NT2/D1 (cell line): ENCODE data around the gene LYRM4.

Experiments
- DNase-seq: peaks from one replicate; pipeline ENCODE4 v3.0.0-alpha.2; 2011; ENCODE audit warnings: low read depth, low spot score
- H3K27me3 ChIP-seq: 2 replicates; pipeline ENCODE4 v1.6.0; 2011; ENCODE audit warnings: mild to moderate bottlenecking; ENCODE audit not compliant: insufficient read length, insufficient read depth
- H3K36me3 ChIP-seq: 2 replicates; pipeline ENCODE4 v1.6.1; 2011; ENCODE audit warnings: mild to moderate bottlenecking, low read length, mixed read lengths; ENCODE audit not compliant: insufficient read depth, insufficient read length
- H3K4me1 ChIP-seq: 2 replicates; pipeline ENCODE4 v1.5.1; 2011; ENCODE audit not compliant: insufficient read depth, insufficient read length
- H3K4me3 ChIP-seq: 2 replicates; pipeline ENCODE4 v1.5.1; 2011; ENCODE audit warnings: low read depth; ENCODE audit not compliant: insufficient read length
- H3K9ac ChIP-seq: 2 replicates; pipeline ENCODE4 v1.6.0; 2011; ENCODE audit warnings: low read depth; ENCODE audit not compliant: insufficient read length
- H3K9me3 ChIP-seq: 2 replicates; pipeline ENCODE4 v1.5.1; 2011; ENCODE audit warnings: mild to moderate bottlenecking, low read length; ENCODE audit not compliant: insufficient read depth
- SUZ12 ChIP-seq: IDR thresholded peaks from 2 replicates; pipeline ENCODE4 v1.6.1; 2011; ENCODE audit not compliant: insufficient read length, insufficient read depth; ENCODE audit errors: extremely low read depth
- YY1 ChIP-seq: IDR thresholded peaks from 2 replicates; pipeline ENCODE4 v1.6.1; 2011; ENCODE audit not compliant: insufficient read length, insufficient read depth
- ZNF274 ChIP-seq: IDR thresholded peaks from 2 replicates; pipeline ENCODE4 v1.6.1; 2011; ENCODE audit warnings: mild to moderate bottlenecking, low read depth, low read length

The LYRM4 gene

DNA sequence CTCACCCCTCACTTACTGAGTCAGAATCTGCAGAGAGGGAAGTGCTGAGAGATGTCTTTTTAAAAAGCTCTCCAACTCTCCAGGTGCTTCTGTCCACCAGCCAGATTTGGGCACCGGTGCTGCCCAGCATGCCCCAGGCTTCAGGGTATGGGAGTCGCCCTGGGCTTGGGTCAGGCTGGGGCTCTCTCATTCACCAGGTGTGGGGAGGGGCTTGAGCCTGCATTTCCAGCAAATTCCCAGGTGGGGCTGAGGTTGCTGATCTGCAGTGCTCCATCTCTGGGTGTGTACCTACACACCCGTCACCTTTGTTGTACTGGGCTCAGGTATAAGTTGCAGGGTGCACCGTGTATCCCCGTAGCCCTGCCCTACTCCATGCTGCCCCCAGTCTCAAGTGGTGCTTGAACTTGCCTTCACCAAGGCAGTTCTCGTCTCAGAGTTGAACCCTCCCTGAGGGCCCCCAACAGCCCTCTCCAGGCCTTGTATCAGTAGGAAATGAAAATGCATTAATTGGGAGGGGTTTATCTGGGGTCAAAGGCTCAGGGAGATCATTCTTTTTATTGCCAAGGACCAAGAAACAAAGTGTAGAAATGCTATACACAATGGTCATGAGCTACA is 152.1 kb downstream of the LYRM4 start:
- no peak for TF ChIP-seq YY1
- no peak for TF ChIP-seq ZNF274
- TF ChIP-seq SUZ12, result no peak
- no peak overlapping the region for H3K4me3 ChIP-seq
- no peaks in the 10 kb centered on the region for H3K27me3 ChIP-seq
- H3K36me3 ChIP-seq, result peaks cover 18% of the 10 kb centered on the region
- DNase-seq, result no peak
- H3K4me1 ChIP-seq, result no peaks in the 10 kb centered on the region
- no peak overlapping the region for H3K9ac ChIP-seq
- no peaks in the 10 kb centered on the region for H3K9me3 ChIP-seq

DNA sequence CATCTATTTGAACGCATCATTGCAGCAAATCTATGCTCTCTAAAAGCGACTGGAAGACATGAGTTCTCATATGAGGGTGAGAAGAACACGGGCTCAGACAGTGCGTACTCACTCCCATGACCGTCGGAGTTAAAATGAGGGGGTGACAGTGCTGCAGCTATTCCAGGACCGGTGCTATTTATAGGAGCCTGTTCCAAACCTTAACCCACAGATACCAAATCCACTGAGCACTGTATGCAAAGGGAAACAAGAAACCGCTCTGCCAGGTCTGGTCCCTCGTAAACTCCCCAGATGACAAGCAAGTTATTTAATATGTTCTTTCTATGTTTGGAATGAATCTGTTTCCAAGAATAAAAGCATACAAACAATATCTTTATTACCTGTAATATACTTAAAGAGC is 152.7 kb downstream of the LYRM4 start:
- H3K9me3 ChIP-seq, result no peaks in the 10 kb centered on the region
- no peak overlapping the region for H3K4me3 ChIP-seq
- H3K4me1 ChIP-seq, result no peaks in the 10 kb centered on the region
- no peak overlapping the region for H3K9ac ChIP-seq
- TF ChIP-seq ZNF274 (no peak), YY1 (no peak), SUZ12 (no peak)
- H3K36me3 ChIP-seq, result peaks cover 18% of the 10 kb centered on the region
- no peak for DNase-seq
- no peaks in the 10 kb centered on the region for H3K27me3 ChIP-seq

- Histone ChIP-seq H3K4me1 (no peaks in the 10 kb centered on the region), H3K27me3 (no peaks in the 10 kb centered on the region), H3K9ac (no peak overlapping the region), H3K4me3 (no peak overlapping the region), H3K9me3 (no peaks in the 10 kb centered on the region), H3K36me3 (peaks cover 18% of the 10 kb centered on the region)
- DNase-seq, result no peak
- TF ChIP-seq ZNF274 (no peak), YY1 (no peak), SUZ12 (no peak)
These were observed 153.4 kb downstream of the LYRM4 start for GRCh38 chr6:5107341-5107740.

GRCh38 chr6:5105146-5105545 is 155.6 kb downstream of the LYRM4 start:
- Histone ChIP-seq H3K4me3 (no peak overlapping the region), H3K36me3 (peaks cover 9% of the 10 kb centered on the region), H3K27me3 (no peaks in the 10 kb centered on the region), H3K4me1 (no peaks in the 10 kb centered on the region), H3K9ac (no peak overlapping the region), H3K9me3 (no peaks in the 10 kb centered on the region)
- no peak for TF ChIP-seq SUZ12
- TF ChIP-seq ZNF274, result no peak
- TF ChIP-seq YY1, result no peak
- no peak for DNase-seq

DNA sequence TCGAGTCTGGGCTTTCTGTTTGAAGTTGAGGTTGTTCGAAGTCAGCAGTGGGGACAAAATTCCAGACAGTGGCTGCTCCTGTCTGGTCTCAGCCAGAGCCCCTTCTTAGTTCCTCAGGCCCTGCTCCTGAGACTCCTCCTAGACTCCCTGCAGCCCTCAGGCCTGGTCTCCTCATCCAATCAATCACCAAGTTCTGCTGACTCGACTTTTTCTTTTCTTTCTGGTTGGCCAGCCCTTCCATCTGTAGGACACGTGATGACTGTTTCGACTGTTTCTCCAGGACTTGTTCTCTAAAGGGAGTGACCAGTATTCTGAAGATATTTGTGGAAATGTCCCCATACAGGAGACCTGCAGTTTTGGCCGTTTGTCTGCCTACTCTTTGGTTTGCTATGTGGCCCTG is 156.1 kb downstream of the LYRM4 start:
- Histone ChIP-seq H3K4me3 (no peak overlapping the region), H3K27me3 (no peaks in the 10 kb centered on the region), H3K36me3 (peaks cover 7% of the 10 kb centered on the region), H3K4me1 (no peaks in the 10 kb centered on the region), H3K9ac (no peak overlapping the region), H3K9me3 (no peaks in the 10 kb centered on the region)
- TF ChIP-seq ZNF274, result no peak
- no peak for TF ChIP-seq SUZ12
- TF ChIP-seq YY1, result no peak
- no peak for DNase-seq

DNA sequence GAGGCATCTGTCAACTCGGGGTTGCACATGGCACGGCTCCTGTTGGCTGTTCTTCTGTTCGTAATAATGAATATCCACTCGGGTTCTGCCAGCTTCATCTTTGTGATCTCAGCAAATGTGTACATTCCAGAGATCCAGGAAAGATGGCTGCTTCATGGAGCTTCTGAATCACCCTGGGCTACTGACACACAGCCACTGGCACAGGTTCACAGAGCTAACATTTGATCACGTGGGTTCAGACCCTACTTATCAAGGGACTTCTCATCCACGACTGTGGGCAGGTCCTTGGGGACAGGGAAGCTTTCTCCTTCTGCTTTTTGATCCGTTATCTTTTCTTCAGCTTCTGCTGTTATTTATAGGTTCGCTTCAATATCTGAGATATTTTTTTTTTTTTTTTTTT is 157.5 kb downstream of the LYRM4 start:
- H3K27me3 ChIP-seq, result no peaks in the 10 kb centered on the region
- H3K9ac ChIP-seq, result no peak overlapping the region
- no peak overlapping the region for H3K4me3 ChIP-seq
- peaks cover 2% of the 10 kb centered on the region for H3K36me3 ChIP-seq
- TF ChIP-seq SUZ12, result no peak
- no peaks in the 10 kb centered on the region for H3K9me3 ChIP-seq
- no peaks in the 10 kb centered on the region for H3K4me1 ChIP-seq
- DNase-seq, result no peak

- TF ChIP-seq SUZ12 (no peak), ZNF274 (no peak), YY1 (no peak)
- no peak for DNase-seq
- Histone ChIP-seq H3K36me3 (no peaks in the 10 kb centered on the region), H3K9ac (no peak overlapping the region), H3K27me3 (no peaks in the 10 kb centered on the region), H3K9me3 (no peaks in the 10 kb centered on the region), H3K4me1 (no peaks in the 10 kb centered on the region), H3K4me3 (no peak overlapping the region)
These were observed 158.3 kb downstream of the LYRM4 start for GRCh38 chr6:5102267-5102970.
